Omental fat pad (tissue), 4 donors: ENCODE data around the gene SARS2. TPM values are rescaled to one million over a fixed set of nuclear protein-coding genes. Genes with fewer than 3 reads are reported as not detected.

ENCODE experiments used
- ATAC-seq: fragments of 150-250 bp; one replicate; pipeline ENCODE4 v1.9.1; 2016; ENCODE audit warnings: mild to moderate bottlenecking, moderate library complexity; ENCODE audit not compliant: low FRiP score
- DNase-seq: peaks from one replicate; pipeline ENCODE4 v3.0.0-alpha.2; 2019; ENCODE audit warnings: low spot score
- CTCF ChIP-seq, 3 donors: fragments of 450-650 bp; IDR thresholded peaks; one replicate each; pipeline ENCODE4 v1.5.1; 2016 to 2017; ENCODE audit warnings: antibody characterized with exemption in 3 of 3, mild to moderate bottlenecking in 3 of 3, moderate library complexity in 2 of 3
- total RNA-seq, 4 donors: library from RNA; depleted of rRNA; stranded (reverse); fragments of >200 nt; gene quantifications; one replicate each; pipeline ENCODE4 v1.1.0, GENCODE V29; 2016

SARS2 gene
- total RNA-seq, 4 donors from 2014 or later, result 9.7 to 14.8 (median 11.8) TPM

- no peak for ATAC-seq
- no peak for TF ChIP-seq CTCF (IDR thresholded peaks at IDR 0.05)
- no peak for DNase-seq
Observed at GRCh38 chr19:38907670-38908069, 22.9 kb downstream of the SARS2 start.

DNA sequence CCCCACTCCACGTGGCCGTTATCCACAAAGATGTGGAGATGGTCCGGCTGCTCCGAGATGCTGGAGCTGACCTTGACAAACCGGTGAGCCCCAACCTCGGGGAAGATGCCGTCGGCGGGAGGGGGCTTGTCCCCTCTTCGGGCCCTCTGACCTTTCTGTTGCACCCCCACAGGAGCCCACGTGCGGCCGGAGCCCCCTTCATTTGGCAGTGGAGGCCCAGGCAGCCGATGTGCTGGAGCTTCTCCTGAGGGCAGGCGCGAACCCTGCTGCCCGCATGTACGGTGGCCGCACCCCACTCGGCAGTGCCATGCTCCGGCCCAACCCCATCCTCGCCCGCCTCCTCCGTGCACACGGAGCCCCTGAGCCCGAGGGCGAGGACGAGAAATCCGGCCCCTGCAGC lies 23.3 kb downstream of the SARS2 start:
- ATAC-seq, result no peak
- TF ChIP-seq CTCF (IDR thresholded peaks at IDR 0.05), result no peak
- no peak for DNase-seq

- no peak for TF ChIP-seq CTCF (IDR thresholded peaks at IDR 0.05)
- ATAC-seq (no peak), DNase-seq (no peak)
Observed at GRCh38 chr19:38905620-38906019, 24.9 kb downstream of the SARS2 start.

DNA sequence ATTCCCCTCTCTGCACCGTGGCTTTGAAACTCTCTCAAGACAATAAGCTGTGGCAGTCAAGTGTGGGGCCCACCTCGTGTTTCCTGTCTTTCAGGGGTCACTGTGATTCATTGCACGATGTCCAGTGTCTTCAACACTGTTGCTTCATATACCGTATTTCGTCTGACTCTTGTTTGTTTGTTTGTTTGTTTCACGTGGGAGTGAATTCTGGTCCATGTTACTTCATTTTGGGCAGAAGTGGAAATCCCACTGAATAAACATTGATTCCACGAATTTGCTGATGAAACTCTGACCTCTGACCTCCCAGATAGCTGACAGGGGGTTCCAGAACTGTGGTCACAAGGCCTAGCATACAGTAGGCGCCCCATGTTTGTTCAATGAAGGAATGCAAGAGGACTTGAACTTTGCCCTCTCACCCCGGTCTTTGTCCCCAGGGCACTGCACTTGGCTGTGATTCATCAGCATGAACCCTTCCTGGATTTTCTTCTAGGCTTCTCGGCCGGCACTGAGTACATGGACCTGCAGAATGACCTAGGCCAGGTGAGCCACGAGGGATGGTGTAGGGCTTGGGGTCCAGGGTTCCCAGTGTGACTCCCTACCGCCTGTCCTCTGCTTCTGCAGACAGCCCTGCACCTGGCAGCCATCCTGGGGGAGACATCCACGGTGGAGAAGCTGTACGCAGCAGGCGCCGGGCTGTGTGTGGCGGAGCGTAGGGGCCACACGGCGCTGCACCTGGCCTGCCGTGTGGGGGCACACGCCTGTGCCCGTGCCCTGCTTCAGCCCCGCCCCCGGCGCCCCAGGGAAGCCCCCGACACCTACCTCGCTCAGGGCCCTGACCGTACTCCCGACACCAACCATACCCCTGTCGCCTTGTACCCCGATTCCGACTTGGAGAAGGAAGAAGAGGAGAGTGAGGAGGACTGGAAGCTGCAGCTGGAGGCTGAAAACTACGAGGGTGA lies 25.7 kb downstream of the SARS2 start:
- DNase-seq (no peak), ATAC-seq (no peak)
- no peak for TF ChIP-seq CTCF (IDR thresholded peaks at IDR 0.05)

GRCh38 chr19:38901683-38902082 lies 28.9 kb downstream of the SARS2 start:
- TF ChIP-seq CTCF (IDR thresholded peaks at IDR 0.05), result no peak
- DNase-seq (no peak), ATAC-seq (no peak)

DNA sequence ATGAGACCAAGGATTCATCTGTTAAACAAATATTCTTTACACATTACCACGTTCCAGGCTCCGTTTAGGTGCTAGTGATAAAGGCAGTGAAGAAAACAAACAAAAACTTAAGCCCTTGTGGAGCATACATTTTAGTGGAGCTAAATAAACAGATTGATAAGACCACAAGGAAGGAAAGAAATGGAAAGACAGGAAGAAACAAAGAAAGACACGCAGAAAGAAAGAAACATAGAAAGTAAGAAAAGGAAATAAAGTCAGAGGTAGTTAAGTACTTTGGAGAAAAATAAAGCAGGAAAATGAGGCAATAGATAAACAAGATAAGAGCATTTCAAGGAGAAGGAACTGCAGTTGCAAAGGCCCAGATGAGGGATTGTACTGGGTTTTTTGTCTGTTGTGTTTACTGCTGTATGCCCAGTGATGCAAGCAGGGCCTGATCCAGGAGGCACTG lies 29.8 kb downstream of the SARS2 start:
- DNase-seq, result no peak
- ATAC-seq, result no peak
- no peak for TF ChIP-seq CTCF (IDR thresholded peaks at IDR 0.05)

DNA sequence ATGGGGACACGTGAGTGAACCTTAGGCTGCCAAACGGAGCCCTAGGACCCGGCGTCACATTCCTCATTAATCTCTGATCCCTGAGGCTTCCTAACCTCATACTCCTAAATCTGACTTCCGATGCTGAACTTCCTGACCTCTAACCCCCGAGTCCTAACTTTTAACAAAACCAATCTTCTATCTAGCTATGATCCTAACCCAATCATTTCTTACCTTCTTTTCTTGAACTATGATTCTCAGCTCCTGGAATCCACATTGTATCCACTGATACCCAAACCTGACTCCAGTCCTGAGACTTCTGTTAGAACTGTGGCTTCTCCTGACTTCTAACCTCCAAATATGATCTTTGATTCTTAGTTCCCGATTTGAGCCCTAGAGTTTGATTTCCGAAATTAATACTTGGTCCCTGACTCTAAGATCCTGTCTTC lies 30.3 kb downstream of the SARS2 start:
- ATAC-seq (peak; percentile 76), DNase-seq (peak; percentile 36)
- TF ChIP-seq CTCF (IDR thresholded peaks at IDR 0.05), result no peak
